ENCODE data around the gene LENG1.
"Not testable (repeated sequence)": the region's sequence is repeated elsewhere in the genome, so short reads cannot be mapped to it uniquely, and the experiment has no call there.

Gene LENG1

DNA sequence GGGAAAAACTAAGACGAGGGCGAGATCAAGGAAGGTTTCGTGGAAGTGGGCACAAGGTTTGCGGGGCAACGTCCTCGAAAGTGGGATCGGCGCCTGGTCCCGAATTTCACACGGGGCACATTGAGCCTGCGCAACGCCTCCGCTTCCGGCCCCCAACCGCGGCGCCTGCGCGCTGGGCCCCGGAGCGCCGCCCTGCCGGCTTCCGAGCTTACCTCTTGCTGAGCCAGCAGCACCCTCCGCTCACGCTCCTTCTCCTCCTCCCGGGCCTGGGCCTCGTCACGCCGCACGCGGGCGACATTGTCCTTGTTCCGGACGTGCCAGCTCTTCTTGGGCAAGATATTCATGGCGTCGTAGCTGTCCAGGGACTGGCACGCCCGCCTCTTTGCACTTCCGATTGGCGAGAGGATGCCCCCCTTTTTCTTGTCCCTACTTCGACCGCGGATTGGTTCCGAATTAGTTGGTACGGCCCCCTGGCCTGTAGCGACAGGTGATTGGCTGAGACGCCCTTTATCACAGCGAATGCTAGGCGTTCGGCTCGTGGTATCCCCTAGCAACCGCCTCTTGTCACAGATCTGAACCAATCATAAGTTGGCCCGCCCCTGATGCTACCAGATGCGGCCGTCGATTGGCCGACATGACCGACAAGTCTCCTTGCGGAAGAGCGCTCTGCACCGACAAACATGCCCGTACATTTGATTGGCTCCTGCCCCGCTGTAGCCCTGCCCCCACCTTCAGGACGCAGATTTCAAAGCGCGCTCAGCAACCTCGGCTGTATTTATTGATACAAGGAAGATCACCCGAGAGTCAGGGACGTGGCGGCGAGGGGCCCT is at the start of gene LENG1:
LENG1 (minus strand) TSS at position 370 of the 830 bp plus-strand sequence; CDS start at position 344, 26 bp downstream.
- peak; percentile 100 for DNase-seq

DNA sequence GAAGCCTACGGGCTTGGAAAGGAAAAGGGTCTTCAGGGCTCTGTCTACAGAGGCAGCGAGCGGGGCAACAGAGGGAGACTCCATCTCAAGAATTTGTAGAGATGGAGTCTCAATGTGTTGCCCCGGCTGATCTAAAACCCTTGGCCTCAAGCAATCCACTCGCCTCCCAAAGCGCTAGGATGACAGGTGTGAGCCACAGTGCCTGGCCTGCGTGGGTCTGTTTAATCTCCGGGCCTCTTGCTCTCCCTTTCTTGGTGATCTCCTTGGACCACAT is 49.2 kb upstream of the LENG1 start:
- DNase-seq, result no peak

DNA sequence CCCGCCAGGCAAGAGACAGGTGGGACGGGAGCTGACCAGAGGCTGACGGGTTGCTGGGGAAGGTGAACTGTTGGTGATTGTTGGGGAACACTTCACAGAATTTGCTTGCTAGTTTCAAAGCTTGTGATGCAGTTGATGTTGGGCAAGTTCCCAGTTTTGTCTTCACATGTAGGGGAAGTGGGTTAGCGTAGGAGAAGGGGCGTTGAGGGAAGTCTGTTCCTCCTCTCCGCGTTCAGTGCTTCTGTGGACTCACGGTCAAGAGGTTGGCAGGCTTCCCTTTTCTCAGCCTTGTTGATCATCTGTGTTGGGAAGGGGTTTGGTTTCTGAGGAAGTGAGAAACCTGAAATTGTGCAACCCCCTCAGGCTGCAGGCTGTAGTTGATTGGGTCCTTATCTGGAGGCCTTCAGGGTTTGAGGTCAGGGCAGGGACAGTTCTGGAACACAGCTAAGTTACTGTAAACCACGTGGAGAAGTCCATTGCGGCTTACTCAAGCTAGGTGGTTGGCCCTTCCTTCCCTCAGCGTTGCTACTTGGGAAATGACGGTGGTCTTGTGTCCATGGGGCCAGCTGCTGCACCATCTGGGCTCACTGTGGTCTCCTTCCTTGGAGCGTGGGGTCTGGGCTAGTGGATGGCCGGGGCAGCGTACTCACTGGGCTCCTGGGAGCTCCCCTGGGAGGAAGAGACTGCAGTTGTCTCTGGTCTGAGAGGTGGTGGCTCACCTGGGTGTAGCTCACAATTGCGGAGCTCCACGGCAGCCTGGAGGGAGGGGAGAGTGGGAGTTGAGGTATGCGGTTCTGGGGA is 48.7 kb upstream of the LENG1 start:
- DNase-seq, result no peak

DNA sequence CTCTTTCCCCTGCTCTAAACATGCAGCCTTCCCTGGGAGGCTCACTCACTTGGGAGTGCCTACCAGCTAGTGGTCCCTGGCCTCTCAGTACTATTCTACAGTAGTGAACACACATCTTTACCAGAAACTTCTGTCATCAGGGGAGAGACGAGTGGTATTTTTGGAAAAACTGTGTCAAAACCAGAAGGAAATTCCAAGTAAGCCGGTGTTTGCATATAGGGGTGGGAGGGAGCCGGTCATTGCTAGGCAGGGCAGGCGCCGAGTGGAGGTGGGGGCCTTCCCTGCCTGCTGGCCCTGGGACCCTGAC is 48.1 kb upstream of the LENG1 start:
- DNase-seq, result no peak

DNA sequence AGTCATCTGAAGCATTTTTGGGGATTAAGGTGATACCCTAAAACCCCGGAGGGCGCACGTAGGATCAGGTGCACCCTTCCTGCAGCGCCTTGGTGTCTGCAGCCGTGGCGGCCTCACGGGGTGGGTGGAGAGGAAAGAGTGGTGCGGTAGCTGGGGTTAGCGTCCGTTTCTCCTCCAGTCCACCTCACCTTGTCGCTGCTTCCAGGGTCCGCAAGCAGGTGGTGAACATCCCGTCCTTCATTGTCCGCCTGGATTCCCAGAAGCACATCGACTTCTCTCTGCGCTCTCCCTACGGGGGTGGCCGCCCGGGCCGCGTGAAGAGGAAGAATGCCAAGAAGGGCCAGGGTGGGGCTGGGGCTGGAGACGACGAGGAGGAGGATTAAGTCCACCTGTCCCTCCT is 47.7 kb upstream of the LENG1 start:
- not testable (repeated sequence) for DNase-seq

DNA sequence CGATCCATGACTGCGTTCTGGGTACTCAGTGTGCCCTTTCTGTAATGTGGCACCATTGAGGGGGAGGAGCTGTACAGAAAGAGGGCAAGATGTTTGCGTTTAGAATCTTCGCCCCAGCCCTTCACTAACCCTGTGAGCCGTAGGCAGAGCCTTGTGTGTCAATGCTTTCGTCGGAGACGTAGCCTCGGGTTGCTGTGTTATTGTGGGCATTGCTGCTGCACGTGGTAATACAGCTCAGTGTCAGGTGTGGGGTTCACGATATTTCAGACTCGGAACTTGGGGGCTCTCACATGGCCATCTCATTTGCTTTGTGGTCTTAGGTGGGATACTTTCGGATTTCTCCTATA is 47.3 kb upstream of the LENG1 start:
- DNase-seq, result no peak

DNA sequence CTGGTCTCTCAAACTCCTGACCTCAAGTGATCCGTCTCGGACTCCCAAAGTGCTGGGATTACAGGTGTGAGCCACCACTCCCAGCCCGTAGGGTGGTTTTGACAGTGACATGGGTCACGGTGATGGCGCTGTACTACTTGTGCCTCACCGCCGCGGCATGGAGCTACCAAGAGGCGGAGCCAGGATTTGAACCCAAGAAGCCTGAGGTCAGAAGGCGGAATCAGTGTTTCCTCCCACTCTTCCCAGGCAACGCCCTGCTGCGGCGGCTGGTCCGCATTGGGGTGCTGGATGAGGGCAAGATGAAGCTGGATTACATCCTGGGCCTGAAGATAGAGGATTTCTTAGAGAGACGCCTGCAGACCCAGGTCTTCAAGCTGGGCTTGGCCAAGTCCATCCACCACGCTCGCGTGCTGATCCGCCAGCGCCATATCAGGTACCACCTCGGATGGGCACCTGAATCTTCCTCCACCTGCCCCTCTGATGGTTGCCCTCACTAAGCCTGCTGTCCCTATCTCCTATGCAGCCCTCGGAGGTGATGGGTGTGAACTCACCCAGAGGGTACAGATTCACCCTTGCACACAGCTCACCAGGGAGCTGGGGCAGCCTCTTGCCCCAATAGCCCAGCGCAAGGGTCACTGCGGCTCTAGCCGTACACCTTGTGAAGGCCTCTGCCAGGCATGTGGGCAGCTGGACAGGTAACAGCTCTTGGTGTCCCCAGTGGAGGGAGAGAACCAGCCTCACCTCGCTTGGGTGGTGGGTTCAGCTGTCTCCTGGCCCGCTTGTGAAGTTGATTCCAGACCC is 46.7 kb upstream of the LENG1 start:
- no peak for DNase-seq

DNA sequence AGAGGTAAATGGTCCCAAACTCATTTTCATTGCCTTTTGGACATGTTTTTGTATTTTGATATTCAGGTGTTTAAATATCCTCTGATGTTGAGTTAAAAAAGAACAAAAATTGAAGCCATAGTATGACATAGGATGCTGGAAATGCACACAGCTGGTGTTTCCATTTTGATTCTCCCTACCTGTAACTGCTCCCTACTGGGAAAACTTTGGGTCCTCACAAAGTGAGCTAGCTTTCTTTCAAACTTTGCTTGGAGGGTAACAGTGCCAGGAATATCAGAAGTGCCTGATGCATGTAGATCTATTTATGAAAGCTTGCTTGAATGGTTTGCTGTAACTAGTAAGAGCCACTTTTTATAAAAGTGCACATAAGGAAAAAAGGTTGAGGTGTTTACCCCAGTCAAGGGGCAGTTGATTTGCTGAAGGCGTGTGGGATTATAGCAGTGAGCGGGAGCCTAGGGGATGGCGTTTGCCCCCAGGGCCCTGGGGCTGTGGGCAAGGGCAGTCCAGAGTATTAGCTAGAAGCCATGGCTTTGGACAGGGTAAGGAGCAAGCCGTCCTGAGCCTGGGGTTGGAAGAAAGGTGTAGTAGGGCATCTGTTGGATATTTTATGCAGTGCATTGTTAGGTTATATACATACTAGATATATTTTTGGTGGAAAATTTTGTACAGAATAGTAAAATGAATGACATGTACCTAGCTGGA is 45.4 kb upstream of the LENG1 start:
- no peak for DNase-seq

DNA sequence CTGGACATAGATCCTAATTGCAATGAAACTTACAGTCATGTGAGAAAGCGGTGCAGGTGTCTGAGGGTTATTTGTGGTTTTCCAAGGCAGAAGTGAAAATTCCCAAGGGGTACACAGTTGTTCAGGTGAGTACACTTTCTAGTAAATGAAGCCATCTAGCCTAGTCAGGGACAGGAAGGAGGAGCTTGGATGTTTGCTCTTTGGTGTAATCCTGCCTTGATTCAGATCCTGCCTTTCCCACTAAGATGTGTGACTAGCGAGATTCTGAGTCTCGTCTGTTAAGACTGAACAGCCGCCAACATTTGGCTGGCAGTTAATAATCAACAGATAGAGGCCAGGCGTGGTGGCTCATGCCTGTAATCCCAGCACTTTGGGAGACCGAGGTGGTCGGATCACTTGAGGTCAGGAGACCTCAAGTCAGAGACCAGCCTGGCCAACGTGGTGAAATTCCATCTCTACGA is 43.7 kb upstream of the LENG1 start:
- no peak for DNase-seq

DNA sequence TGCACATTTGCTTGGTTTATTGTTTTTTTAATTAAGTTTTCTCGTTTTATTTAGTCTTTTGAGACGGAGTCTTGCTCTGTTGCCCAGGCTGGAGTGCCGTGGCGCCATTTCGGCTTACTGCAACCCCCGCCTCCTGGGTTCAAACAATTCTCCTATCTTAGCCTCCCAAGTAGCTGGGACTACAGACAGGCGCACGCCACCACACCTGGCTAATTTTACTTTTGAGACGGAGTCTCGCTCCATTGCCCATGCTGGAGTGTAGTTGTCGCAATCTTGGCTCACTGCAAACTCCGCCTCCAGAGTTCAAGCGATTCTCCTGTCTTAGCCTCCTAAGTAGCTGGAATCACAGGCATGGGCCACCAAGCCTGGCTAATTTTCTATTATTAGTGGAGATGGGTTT is 42.5 kb upstream of the LENG1 start:
- DNase-seq, result no peak

DNA sequence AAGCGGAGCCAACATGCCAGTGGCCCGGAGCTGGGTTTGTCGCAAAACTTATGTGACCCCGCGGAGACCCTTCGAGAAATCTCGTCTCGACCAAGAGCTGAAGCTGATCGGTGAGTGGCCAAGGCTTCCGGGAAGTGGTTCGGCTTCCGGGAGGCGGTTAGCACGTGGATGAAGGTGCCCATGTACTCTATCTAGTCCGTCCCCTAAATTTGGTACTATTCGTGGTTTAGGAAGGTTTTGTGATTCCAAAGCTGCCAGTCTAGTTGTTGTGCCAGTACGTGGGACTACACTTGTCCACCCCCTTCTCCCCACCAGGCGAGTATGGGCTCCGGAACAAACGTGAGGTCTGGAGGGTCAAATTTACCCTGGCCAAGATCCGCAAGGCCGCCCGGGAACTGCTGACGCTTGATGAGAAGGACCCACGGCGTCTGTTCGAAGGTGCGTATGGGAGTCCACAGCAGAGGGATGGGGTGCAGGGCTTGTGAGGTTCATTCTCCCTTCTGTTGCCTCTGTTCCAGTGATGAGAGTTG is 41.7 kb upstream of the LENG1 start:
- no peak for DNase-seq

DNA sequence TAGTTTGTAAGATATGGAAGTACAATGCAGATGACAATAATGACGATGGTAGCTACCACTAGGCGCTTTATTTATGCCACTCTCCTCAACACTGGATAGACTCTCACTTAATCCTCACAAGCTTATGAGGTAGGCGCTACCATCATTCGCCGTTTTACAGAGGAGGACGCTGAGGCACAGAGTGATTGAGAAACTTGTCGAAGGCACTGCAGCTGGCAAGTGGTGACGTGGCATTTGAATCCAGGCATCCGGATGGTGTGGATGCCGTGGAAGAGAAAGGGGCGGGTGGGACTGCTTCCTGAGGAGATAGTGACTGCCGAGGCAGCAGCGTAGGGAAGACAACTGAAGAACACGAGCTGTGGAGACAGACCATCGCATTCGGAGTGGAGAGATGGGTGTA is 39.9 kb upstream of the LENG1 start:
- no peak for DNase-seq

DNA sequence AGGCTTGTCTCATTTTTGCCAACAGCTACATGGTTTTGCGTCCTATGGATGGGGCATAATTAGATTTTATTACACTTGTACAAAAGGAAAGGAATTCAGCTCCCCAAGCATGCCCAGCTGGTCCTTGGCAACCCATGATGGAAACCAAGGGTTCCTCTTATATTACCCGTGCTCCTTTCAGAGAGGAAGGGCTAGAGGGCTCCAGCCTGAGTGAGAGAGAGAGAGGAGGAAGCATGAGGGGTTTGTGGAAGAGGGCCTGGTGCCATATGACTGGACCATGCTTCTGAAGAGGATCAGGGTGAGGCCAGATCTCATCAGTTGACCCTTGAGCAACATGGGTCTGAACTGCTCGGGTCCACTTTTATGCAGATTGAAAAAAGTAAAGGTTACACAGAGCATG is 37.6 kb upstream of the LENG1 start:
- DNase-seq, result no peak

DNA sequence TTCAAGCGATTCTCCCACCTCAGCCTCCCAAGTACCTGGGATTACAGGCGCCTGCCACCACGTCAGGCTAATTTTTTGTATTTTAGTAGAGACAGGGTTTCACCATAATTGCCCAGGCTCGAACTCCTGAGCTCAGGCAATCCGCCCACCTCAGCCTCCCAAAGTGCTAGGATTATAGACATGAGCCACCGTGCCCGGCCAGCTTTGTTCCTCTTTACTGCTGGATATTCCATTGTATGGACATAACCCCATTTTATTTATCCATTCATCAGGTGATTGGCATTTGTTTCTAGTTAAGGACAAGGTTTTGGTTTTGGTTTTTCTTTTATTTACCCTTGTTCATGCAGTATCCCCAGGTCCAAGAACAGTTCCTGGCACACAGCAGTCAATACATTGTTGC is 37.0 kb upstream of the LENG1 start:
- DNase-seq, result no peak

DNA sequence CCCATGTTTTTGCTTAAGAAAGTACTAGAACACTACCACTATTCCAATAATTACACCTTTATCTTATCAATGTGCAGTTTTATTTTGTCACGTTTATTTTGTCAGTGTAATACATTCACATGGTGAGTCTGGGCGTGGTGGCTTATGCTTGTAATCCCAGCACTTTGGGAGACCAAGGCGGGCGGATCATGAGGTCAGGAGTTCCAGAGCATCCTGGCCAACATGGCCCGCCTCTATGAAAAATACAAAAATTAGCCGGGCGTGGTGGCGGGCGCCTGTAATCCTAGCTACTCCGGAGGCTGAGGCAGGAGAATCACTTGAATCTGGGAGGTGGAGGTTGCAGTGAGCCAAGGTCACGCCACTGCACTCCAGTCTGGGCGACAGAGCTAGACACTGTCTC is 34.9 kb upstream of the LENG1 start:
- DNase-seq, result not testable (repeated sequence)

DNA sequence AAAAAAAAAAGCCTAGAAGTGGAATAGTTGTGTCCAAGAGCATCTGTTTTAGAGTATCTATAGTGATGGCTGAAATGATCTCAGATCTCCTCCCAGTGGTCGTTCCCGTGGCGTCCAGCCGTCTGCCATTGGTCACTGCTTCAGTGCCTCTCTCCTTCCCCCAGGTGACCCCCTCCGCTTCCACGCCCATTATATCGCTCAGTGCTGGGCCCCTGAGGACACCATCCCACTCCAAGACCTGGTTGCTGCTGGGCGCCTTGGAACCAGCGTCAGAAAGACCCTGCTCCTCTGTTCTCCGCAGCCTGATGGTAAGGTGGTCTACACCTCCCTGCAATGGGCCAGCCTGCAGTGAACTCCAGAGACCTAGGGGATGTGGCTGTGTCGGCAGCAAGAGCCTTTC is 33.5 kb upstream of the LENG1 start:
- no peak for DNase-seq

DNA sequence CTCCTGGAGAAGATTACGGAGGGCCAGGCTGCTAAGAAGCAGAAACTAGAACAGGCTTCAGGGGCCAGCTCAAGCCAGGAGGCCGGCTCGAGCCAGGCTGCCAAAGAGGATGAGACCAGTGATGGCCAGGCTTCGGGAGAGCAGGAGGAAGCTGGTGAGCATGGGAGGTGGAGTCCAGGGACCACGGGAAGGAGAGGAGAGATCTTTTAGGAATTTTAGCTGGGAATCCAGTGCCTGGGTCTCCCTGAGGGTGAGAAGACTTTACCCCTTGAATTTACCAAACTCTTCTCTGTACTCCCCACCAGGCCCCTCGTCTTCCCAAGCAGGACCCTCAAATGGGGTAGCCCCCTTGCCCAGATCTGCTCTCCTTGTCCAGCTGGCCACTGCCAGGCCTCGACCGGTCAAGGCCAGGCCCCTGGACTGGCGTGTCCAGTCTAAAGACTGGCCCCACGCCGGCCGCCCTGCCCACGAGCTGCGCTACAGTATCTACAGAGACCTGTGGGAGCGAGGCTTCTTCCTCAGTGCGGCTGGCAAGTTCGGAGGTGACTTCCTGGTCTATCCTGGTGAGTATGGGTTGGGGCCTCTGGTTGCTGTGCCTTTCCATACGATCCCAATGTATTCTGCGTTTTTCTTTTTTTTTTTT is 32.4 kb upstream of the LENG1 start:
- DNase-seq, result no peak

DNA sequence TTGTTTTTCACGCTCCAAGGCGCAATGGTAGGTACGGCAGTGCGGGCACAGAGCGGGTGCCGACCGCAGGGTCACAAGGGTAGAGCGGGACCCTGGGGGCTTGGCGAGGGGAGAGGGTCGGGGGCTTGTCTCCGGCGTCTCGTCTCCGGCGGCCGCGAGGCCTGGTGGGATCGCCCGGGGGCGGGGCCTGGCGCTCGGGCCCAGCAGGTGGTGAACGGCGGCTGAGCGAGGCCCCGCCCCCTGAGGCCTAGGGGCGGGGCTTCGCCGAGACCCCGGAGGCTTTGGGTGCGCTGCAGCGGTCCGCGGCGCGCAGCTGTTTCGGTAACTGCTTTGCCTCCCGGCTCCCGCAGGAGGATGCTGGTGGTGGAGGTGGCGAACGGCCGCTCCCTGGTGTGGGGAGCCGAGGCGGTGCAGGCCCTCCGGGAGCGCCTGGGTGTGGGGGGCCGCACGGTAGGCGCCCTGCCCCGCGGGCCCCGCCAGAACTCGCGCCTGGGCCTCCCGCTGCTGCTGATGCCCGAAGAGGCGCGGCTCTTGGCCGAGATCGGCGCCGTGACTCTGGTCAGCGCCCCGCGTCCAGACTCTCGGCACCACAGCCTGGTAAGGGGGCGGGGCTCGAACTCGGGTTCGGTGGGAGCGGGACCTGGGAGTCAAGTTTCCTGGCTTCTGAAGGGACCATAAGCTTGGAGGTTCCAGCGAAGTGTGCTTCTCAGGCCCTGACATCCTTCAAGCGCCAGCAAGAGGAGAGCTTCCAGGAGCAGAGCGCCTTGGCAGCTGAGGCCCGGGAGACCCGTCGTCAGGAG is 31.7 kb upstream of the LENG1 start, which contains the start of gene TSEN34:
TSEN34 (plus strand) TSS at position 298 of the 800 bp plus-strand sequence; CDS start at position 355, 57 bp downstream.
- peak; percentile 91 for DNase-seq

DNA sequence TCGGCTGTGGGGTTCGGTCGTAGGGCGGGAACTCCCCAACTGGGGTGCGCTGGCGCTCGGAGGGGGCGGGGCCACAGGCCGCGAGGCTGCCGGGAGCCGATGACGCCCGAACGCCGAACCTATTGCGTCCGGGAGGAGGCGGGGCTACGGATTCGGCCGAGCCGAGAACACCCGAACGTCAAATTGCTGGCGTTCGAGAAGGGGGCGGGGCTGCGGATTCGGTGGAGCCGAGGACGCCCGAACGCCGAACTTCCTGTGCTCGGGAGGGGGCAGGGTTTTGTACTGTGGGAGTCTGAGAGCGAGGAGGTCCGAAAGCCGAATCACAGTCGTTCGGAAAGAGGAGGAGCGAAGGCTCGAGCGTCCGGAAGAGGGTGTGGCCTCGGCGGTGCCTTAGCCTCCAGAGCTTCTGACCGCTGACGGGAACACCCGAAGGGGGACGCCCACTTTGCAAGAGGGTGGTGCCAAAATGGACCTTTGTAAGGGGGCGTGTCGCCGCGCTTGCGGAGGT is 31.0 kb upstream of the LENG1 start:
- peak; percentile 100 for DNase-seq

DNA sequence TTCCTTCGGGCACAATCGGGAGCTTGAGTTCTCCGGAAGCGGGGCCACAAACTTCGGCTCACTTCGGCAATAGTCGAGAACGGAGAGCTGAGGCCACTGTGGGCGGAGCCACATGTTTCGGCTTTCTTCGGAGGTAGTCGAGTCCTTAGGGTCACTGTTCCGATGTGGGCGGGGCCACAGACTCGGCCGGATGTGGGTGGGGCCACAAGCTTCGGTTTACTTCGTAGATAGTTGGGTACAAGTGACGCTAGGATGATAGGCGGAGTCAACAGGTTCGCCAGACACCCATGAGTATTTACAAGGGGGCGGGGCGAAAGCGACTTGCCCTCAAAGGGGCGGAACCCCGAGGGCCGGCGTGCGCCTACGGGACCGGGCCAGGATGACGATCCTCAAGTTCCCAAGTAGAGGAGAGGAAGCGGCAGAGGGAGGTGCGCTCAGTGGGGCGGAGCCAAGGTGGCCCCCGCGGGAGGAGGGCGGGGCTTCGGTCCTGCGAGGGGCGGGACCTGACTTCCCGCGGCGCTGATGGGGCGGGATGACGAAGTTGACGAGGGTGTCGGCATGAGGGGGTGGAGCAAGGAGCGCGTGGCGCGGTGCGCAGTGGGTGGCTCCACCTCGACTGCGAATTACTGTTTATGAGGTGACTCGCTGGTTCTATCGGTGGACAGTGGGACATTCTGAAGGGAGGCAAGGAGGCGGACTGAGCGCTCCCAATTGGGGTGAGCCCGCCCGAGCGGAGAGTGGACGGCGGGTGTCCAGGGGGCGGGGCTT is 30.4 kb upstream of the LENG1 start:
- peak; percentile 100 for DNase-seq

All from stimulated activated naive CD4-positive, alpha-beta T cell treated with Interleukin-2 at 50 U/mL for 16 hours (primary cell).